HG02678 (cell line): ENCODE data around the gene GATA1.

ENCODE experiments used
- ATAC-seq: cut with Tn5 transposase; IDR thresholded peaks from one replicate; pipeline ENCODE4 v1.9.1; 2021; ENCODE audit warnings: mild to moderate bottlenecking, moderate library complexity; ENCODE audit not compliant: unreplicated experiment

The GATA1 gene

GRCh38 chrX:48784726-48785125, 1.7 kb upstream of the GATA1 start:
- ATAC-seq = no peak

GRCh38 chrX:48785186-48785539, 1.2 kb upstream of the GATA1 start:
- no peak for ATAC-seq

GRCh38 chrX:48785540-48786214, 713 bp upstream of the GATA1 start:
- no peak for ATAC-seq

- ATAC-seq = no peak
Measured at GRCh38 chrX:48786825-48787504, 575 bp downstream of the GATA1 start.

GRCh38 chrX:48787505-48788443, 1.4 kb downstream of the GATA1 start:
- ATAC-seq = no peak

GRCh38 chrX:48789366-48790220, 3.2 kb downstream of the GATA1 start:
- no peak for ATAC-seq

- ATAC-seq = no peak
Measured at GRCh38 chrX:48790477-48790876, 4.1 kb downstream of the GATA1 start.

GRCh38 chrX:48791063-48791820, 4.9 kb downstream of the GATA1 start:
- no peak for ATAC-seq

GRCh38 chrX:48792219-48792618, 5.8 kb downstream of the GATA1 start:
- no peak for ATAC-seq

- ATAC-seq = no peak
Measured at GRCh38 chrX:48793935-48794334, 7.5 kb downstream of the GATA1 start.

GRCh38 chrX:48794340-48794910, 8.0 kb downstream of the GATA1 start:
- ATAC-seq = no peak

- no peak for ATAC-seq
Measured at GRCh38 chrX:48794911-48795515, 8.6 kb downstream of the GATA1 start.

- no peak for ATAC-seq
Measured at GRCh38 chrX:48798318-48798717, 11.9 kb downstream of the GATA1 start.

GRCh38 chrX:48800574-48801279, 14.3 kb downstream of the GATA1 start:
- ATAC-seq = no peak

GRCh38 chrX:48801280-48802088, 15.1 kb downstream of the GATA1 start, which contains the start of gene HDAC6:
Gene HDAC6, plus strand, starts transcription at chrX:48802067. Its CDS starts 626 bp downstream, at chrX:48802693.
- peak; percentile 83 for ATAC-seq

GRCh38 chrX:48802089-48802904, 15.9 kb downstream of the GATA1 start:
- ATAC-seq = peak; percentile 39

- no peak for ATAC-seq
Measured at GRCh38 chrX:48802905-48803200, 16.5 kb downstream of the GATA1 start.
